ENCODE measurements around the gene RFNG. TPM values are rescaled to one million over a fixed set of nuclear protein-coding genes. Genes with fewer than 3 reads are reported as not detected.

RFNG gene
- total RNA-seq, 1 donor from 2014 or later: 20.9 TPM

GRCh38 chr17:82090549-82091263, 39.1 kb upstream of the RFNG start:
- intact Hi-C loops (cut with micrococcal nuclease): loop anchor here (10.0 kb wide), 1 partner anchor 166 kb away; the partner anchor contains the start of gene MAFG

- intact Hi-C loops (cut with micrococcal nuclease): loop anchor here (10.0 kb wide), 1 partner anchor 165 kb away; the partner anchor contains the start of gene MAFG
Observed at GRCh38 chr17:82089723-82090548, 38.3 kb upstream of the RFNG start.

- intact Hi-C loops (cut with micrococcal nuclease): no loop called here
Observed at GRCh38 chr17:82088838-82089722, 37.5 kb upstream of the RFNG start.

GRCh38 chr17:82087961-82088837, 36.6 kb upstream of the RFNG start:
- intact Hi-C loops (cut with micrococcal nuclease): no loop called here

GRCh38 chr17:82086941-82087906, 35.6 kb upstream of the RFNG start:
- intact Hi-C loops (cut with micrococcal nuclease): no loop called here

- intact Hi-C loops (cut with micrococcal nuclease): no loop called here
Observed at GRCh38 chr17:82085931-82086764, 34.5 kb upstream of the RFNG start.

- intact Hi-C loops (cut with micrococcal nuclease): no loop called here
Observed at GRCh38 chr17:82085031-82085861, 33.6 kb upstream of the RFNG start.

GRCh38 chr17:82084373-82085030, 32.9 kb upstream of the RFNG start:
- intact Hi-C loops (cut with micrococcal nuclease): no loop called here

- intact Hi-C loops (cut with micrococcal nuclease): no loop called here
Observed at GRCh38 chr17:82083533-82084359, 32.1 kb upstream of the RFNG start.

- intact Hi-C loops (cut with micrococcal nuclease): no loop called here
Observed at GRCh38 chr17:82083009-82083408, 31.4 kb upstream of the RFNG start.

GRCh38 chr17:82082456-82082855, 30.8 kb upstream of the RFNG start:
- intact Hi-C loops (cut with micrococcal nuclease): no loop called here

- intact Hi-C loops (cut with micrococcal nuclease): no loop called here
Observed at GRCh38 chr17:82081966-82082365, 30.4 kb upstream of the RFNG start.

GRCh38 chr17:82081546-82081945, 29.9 kb upstream of the RFNG start:
- intact Hi-C loops (cut with micrococcal nuclease): no loop called here

GRCh38 chr17:82080789-82081464, 29.3 kb upstream of the RFNG start:
- intact Hi-C loops (cut with micrococcal nuclease): no loop called here

GRCh38 chr17:82080048-82080788, 28.6 kb upstream of the RFNG start:
- intact Hi-C loops (cut with micrococcal nuclease): no loop called here
